Measurements from ENCODE around the gene WAS.
A peak's percentile ranks its signal among the peaks of the same experiment; 100 is the strongest.
"Not testable (repeated sequence)": the region's sequence is repeated elsewhere in the genome, so short reads cannot be mapped to it uniquely, and the experiment has no call there.

Gene WAS

GRCh38 chrX:48683411-48683982, at the start of gene WAS:
WAS (plus strand) TSS chrX:48683799; CDS start chrX:48683854, 55 bp downstream.
- DNase-seq (ENCODE audit: low spot score): peak; percentile 62

- no peak for DNase-seq (ENCODE audit: low spot score)
Observed at GRCh38 chrX:48636301-48636700, 47.3 kb upstream of the WAS start.

- no peak for DNase-seq (ENCODE audit: low spot score)
Observed at GRCh38 chrX:48636776-48637175, 46.8 kb upstream of the WAS start.

GRCh38 chrX:48645669-48646068, 37.9 kb upstream of the WAS start:
- no peak for DNase-seq (ENCODE audit: low spot score)

GRCh38 chrX:48648336-48648751, 35.3 kb upstream of the WAS start:
- peak; percentile 52 for DNase-seq (ENCODE audit: low spot score)

GRCh38 chrX:48649102-48649501, 34.5 kb upstream of the WAS start:
- DNase-seq (ENCODE audit: low spot score): no peak

GRCh38 chrX:48652055-48652579, 31.5 kb upstream of the WAS start:
- not testable (repeated sequence) for DNase-seq (ENCODE audit: low spot score)

- not testable (repeated sequence) for DNase-seq (ENCODE audit: low spot score)
Observed at GRCh38 chrX:48654746-48655145, 28.9 kb upstream of the WAS start.

GRCh38 chrX:48659686-48660085, 23.9 kb upstream of the WAS start:
- DNase-seq (ENCODE audit: low spot score): not testable (repeated sequence)

GRCh38 chrX:48663241-48663640, 20.4 kb upstream of the WAS start:
- DNase-seq (ENCODE audit: low spot score): no peak

- DNase-seq (ENCODE audit: low spot score): no peak
Observed at GRCh38 chrX:48664156-48664555, 19.4 kb upstream of the WAS start.

GRCh38 chrX:48665991-48666390, 17.6 kb upstream of the WAS start:
- no peak for DNase-seq (ENCODE audit: low spot score)

GRCh38 chrX:48666649-48667048, 16.9 kb upstream of the WAS start:
- no peak for DNase-seq (ENCODE audit: low spot score)

- DNase-seq (ENCODE audit: low spot score): no peak
Observed at GRCh38 chrX:48667509-48667908, 16.1 kb upstream of the WAS start.

- DNase-seq (ENCODE audit: low spot score): not testable (repeated sequence)
Observed at GRCh38 chrX:48668187-48668586, 15.4 kb upstream of the WAS start.

GRCh38 chrX:48676106-48676892, 7.3 kb upstream of the WAS start:
- DNase-seq (ENCODE audit: low spot score): peak; percentile 90

GRCh38 chrX:48676893-48677270, 6.7 kb upstream of the WAS start:
- DNase-seq (ENCODE audit: low spot score): no peak

GRCh38 chrX:48677516-48677915, 6.1 kb upstream of the WAS start:
- DNase-seq (ENCODE audit: low spot score): no peak

GRCh38 chrX:48680467-48680866, 3.1 kb upstream of the WAS start:
- DNase-seq (ENCODE audit: low spot score): not testable (repeated sequence)

GRCh38 chrX:48680925-48681324, 2.7 kb upstream of the WAS start:
- not testable (repeated sequence) for DNase-seq (ENCODE audit: low spot score)

GRCh38 chrX:48681539-48682183, 1.9 kb upstream of the WAS start:
- no peak for DNase-seq (ENCODE audit: low spot score)

- not testable (repeated sequence) for DNase-seq (ENCODE audit: low spot score)
Observed at GRCh38 chrX:48682795-48683194, 804 bp upstream of the WAS start.

GRCh38 chrX:48684134-48684533, 535 bp downstream of the WAS start:
- no peak for DNase-seq (ENCODE audit: low spot score)
